PC-9 (cell line): ENCODE results near the gene ADGRV1. TPM values are rescaled to one million over a fixed set of nuclear protein-coding genes. Genes with fewer than 3 reads are reported as not detected.

Experiments
- BruUV-seq: library from RNA; stranded (reverse); fragments of 400-500 nt; replicated peaks from 2 replicates; lab custom pipeline; 2021; lab: Mats Ljungman, UMichigan
- CTCF ChIA-PET: fragments of 300-600 bp; sonication (Branson Sonifier 250); formaldehyde crosslinking; loops from one replicate; lab custom pipeline; 2022; ENCODE audit warnings: antibody characterized with exemption; lab: Charles Lee
- POLR2A ChIA-PET: fragments of 300-600 bp; sonication (Branson Sonifier 250); formaldehyde crosslinking; loops from one replicate; lab custom pipeline; 2022; ENCODE audit warnings: antibody characterized with exemption; ENCODE audit not compliant: unreplicated experiment; lab: Charles Lee
- DNase-seq, 2 experiments: peaks; one replicate each; pipeline versions ENCODE4 v3.0.0 to v3.0.0-alpha.2; 2015 to 2022; ENCODE audit warnings: mixed read lengths in 1 of 2
- H2AFZ ChIP-seq: fragments of 200-600 bp; sonication (generic); 2 replicates; pipeline ENCODE4 v1.8.1; 2017; ENCODE audit warnings: antibody characterized with exemption
- H3F3A ChIP-seq: fragments of 200-600 bp; sonication (generic); 2 replicates; pipeline ENCODE4 v1.8.1; 2017; ENCODE audit warnings: antibody characterized with exemption, mild to moderate bottlenecking, low read depth; ENCODE audit not compliant: insufficient read depth
- H3K27ac ChIP-seq: fragments of 200-600 bp; sonication (generic); 2 replicates; pipeline ENCODE4 v1.6.1; 2016; ENCODE audit warnings: mixed run types
- H3K27me3 ChIP-seq: fragments of 200-600 bp; sonication (generic); 2 replicates; pipeline ENCODE4 v1.6.1; 2016; ENCODE audit warnings: low read depth, mixed run types; ENCODE audit not compliant: insufficient read depth
- H3K36me3 ChIP-seq: fragments of 200-600 bp; sonication (generic); 2 replicates; pipeline ENCODE4 v1.6.1; 2016; ENCODE audit warnings: low read depth, mixed run types
- H3K4me1 ChIP-seq: fragments of 200-600 bp; sonication (generic); replicated peaks from 2 replicates; pipeline ENCODE4 v1.6.1; 2016; ENCODE audit warnings: mixed run types; ENCODE audit not compliant: insufficient read depth
- H3K4me2 ChIP-seq: fragments of 200-600 bp; sonication (generic); 2 replicates; pipeline ENCODE4 v1.6.1; 2017; ENCODE audit warnings: mixed run types
- H3K4me3 ChIP-seq: fragments of 200-600 bp; sonication (generic); 2 replicates; pipeline ENCODE4 v1.6.1; 2016; ENCODE audit warnings: mixed run types
- H3K79me2 ChIP-seq: fragments of 200-600 bp; sonication (generic); 2 replicates; pipeline ENCODE4 v1.6.1; 2017; ENCODE audit warnings: low read depth, mixed run types
- H3K9me2 ChIP-seq: fragments of 200-600 bp; sonication (generic); 2 replicates; pipeline ENCODE4 v1.8.1; 2017; ENCODE audit warnings: mild to moderate bottlenecking; ENCODE audit not compliant: insufficient read depth
- H3K9me3 ChIP-seq: fragments of 200-600 bp; sonication (generic); 2 replicates; pipeline ENCODE4 v1.8.1; 2016; ENCODE audit warnings: low read depth; ENCODE audit not compliant: insufficient read depth
- H4K20me1 ChIP-seq: fragments of 200-600 bp; sonication (generic); 2 replicates; pipeline ENCODE4 v1.8.1; 2017; ENCODE audit not compliant: insufficient read depth
- EZH2 ChIP-seq: fragments of 200-600 bp; sonication (generic); IDR thresholded peaks from 2 replicates; pipeline ENCODE4 v1.8.0; 2017; ENCODE audit warnings: antibody characterized with exemption, low read depth
- intact Hi-C: fragments of 100-400 bp; cut with micrococcal nuclease; formaldehyde crosslinking; loops from one replicate; pipeline ENCODE4 v1.10.0; 2022; ENCODE audit not compliant: unreplicated experiment
- total RNA-seq: library from RNA; stranded (reverse); gene quantifications from 2 replicates; pipeline ENCODE4 v1.2.3, GENCODE V29; 2021
- TF ChIP-seq, protein P1 (sequence below): fragments of 200-600 bp; sonication (generic); conservative IDR thresholded peaks from 2 replicates; pipeline ENCODE4 v1.6.1; 2017; ENCODE audit warnings: mixed run types, antibody characterized with exemption, mild to moderate bottlenecking, moderate library complexity

ADGRV1 gene
- total RNA-seq, 1 experiment from 2014 or later: 1.0 TPM

DNA sequence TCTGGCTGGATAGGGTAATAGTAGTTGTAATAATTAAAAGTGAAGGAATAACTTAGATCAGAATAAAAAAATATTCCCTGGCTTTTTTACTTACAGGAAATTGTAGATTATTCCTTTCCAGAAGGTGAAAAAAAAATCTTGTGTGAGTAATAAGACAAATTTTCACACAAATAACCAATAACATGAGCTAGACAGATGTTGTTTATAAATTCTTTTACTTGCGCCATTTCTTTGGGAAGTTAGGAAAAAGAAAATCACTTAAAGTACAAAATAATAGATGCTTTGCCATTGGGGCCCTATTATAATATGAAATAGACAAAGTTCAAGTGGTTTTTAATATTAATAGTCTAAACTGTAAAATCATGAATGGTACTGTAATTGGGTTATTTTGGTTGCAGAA, 620.4 kb downstream of the ADGRV1 start:
- CTCF ChIA-PET: no interaction called here

GRCh38 chr5:91180506-91180905, 621.9 kb downstream of the ADGRV1 start:
- intact Hi-C loops: no loop called here
- POLR2A ChIA-PET: no interaction called here

More for the DNA sequence above, 620.4 kb downstream of the ADGRV1 start:
- no peak for TF ChIP-seq EZH2
- TF ChIP-seq, protein P1, sequence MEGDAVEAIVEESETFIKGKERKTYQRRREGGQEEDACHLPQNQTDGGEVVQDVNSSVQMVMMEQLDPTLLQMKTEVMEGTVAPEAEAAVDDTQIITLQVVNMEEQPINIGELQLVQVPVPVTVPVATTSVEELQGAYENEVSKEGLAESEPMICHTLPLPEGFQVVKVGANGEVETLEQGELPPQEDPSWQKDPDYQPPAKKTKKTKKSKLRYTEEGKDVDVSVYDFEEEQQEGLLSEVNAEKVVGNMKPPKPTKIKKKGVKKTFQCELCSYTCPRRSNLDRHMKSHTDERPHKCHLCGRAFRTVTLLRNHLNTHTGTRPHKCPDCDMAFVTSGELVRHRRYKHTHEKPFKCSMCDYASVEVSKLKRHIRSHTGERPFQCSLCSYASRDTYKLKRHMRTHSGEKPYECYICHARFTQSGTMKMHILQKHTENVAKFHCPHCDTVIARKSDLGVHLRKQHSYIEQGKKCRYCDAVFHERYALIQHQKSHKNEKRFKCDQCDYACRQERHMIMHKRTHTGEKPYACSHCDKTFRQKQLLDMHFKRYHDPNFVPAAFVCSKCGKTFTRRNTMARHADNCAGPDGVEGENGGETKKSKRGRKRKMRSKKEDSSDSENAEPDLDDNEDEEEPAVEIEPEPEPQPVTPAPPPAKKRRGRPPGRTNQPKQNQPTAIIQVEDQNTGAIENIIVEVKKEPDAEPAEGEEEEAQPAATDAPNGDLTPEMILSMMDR: no peak
- POLR2A ChIA-PET: no interaction called here
- no peaks in the 10 kb centered on the region for H3K36me3 ChIP-seq
- 0 out of 2 replicates have a peak, but pooled peaks cover 5% of the 10 kb centered on the region for H3K9me2 ChIP-seq
- H3K9me3 ChIP-seq: no peaks in the 10 kb centered on the region
- H2AFZ ChIP-seq: no peak overlapping the region
- H3F3A ChIP-seq: no peaks in the 10 kb centered on the region
- no TSS peak for BruUV-seq
- no peak overlapping the region for H3K4me2 ChIP-seq
- no peak overlapping the region for H3K4me3 ChIP-seq
- intact Hi-C loops: no loop called here
- no peaks in the 10 kb centered on the region for H3K27me3 ChIP-seq
- H3K79me2 ChIP-seq: no peaks in the 10 kb centered on the region
- peaks cover 6% of the 10 kb centered on the region; the same call in 1 of the 2 replicates for H3K4me1 ChIP-seq
- no peak overlapping the region for H3K27ac ChIP-seq
- H4K20me1 ChIP-seq: no peaks in the 10 kb centered on the region
- DNase-seq: no peak

GRCh38 chr5:91182763-91183162, 624.2 kb downstream of the ADGRV1 start:
- H3K9me2 ChIP-seq: no peaks in the 10 kb centered on the region
- TF ChIP-seq, protein P1: no peak
- no peak for TF ChIP-seq EZH2
- intact Hi-C loops: no loop called here

More at GRCh38 chr5:91180506-91180905, 621.9 kb downstream of the ADGRV1 start:
- Histone ChIP-seq H3K4me1 (peaks cover 6% of the 10 kb centered on the region; the same call in 1 of the 2 replicates), H3K79me2 (no peaks in the 10 kb centered on the region), H2AFZ (no peak overlapping the region), H3K27ac (no peak overlapping the region), H3K9me2 (no peaks in the 10 kb centered on the region), H3K36me3 (no peaks in the 10 kb centered on the region), H3F3A (no peaks in the 10 kb centered on the region), H3K27me3 (no peaks in the 10 kb centered on the region), H4K20me1 (no peaks in the 10 kb centered on the region), H3K4me2 (no peak overlapping the region), H3K9me3 (no peaks in the 10 kb centered on the region), H3K4me3 (no peak overlapping the region)
- no TSS peak for BruUV-seq
- TF ChIP-seq, protein P1: no peak
- TF ChIP-seq EZH2: no peak
- CTCF ChIA-PET: no interaction called here
- no peak for DNase-seq

More at GRCh38 chr5:91182763-91183162, 624.2 kb downstream of the ADGRV1 start:
- Histone ChIP-seq H3K27me3 (no peaks in the 10 kb centered on the region), H3K4me1 (peaks cover 6% of the 10 kb centered on the region; the same call in 1 of the 2 replicates), H3K36me3 (no peaks in the 10 kb centered on the region), H4K20me1 (no peaks in the 10 kb centered on the region), H3K4me3 (no peak overlapping the region), H3K9me3 (no peaks in the 10 kb centered on the region), H3K79me2 (no peaks in the 10 kb centered on the region), H3K27ac (no peak overlapping the region), H3K4me2 (no peak overlapping the region), H2AFZ (no peak overlapping the region), H3F3A (no peaks in the 10 kb centered on the region)
- CTCF ChIA-PET: no interaction called here
- POLR2A ChIA-PET: no interaction called here
- BruUV-seq: no TSS peak
- DNase-seq: no peak
